CD4-positive, alpha-beta T cell treated with Interleukin-17A for 4 hours (primary cell): ENCODE measurements around the gene PICK1.
"Not testable (repeated sequence)": the region's sequence is repeated elsewhere in the genome, so short reads cannot be mapped to it uniquely, and the experiment has no call there.

Experiments
- DNase-seq: peaks from one replicate; pipeline ENCODE4 v3.0.0-alpha.2; 2020; ENCODE audit warnings: mixed read lengths

The PICK1 gene

GRCh38 chr22:38031491-38031890 is 25.7 kb upstream of the PICK1 start:
- DNase-seq: no peak

- DNase-seq: no peak
Observed at GRCh38 chr22:38032681-38033521, 24.3 kb upstream of the PICK1 start.

- DNase-seq: no peak
Observed at GRCh38 chr22:38033522-38034277, 23.5 kb upstream of the PICK1 start.

- DNase-seq: no peak
Observed at GRCh38 chr22:38034278-38034882, 22.8 kb upstream of the PICK1 start.

GRCh38 chr22:38034884-38035529 is 22.2 kb upstream of the PICK1 start:
- DNase-seq: no peak

- DNase-seq: no peak
Observed at GRCh38 chr22:38035530-38035885, 21.7 kb upstream of the PICK1 start.

GRCh38 chr22:38036392-38037062 is 20.7 kb upstream of the PICK1 start:
- no peak for DNase-seq

GRCh38 chr22:38037367-38038150 is 19.6 kb upstream of the PICK1 start:
- DNase-seq: not testable (repeated sequence)

GRCh38 chr22:38038426-38038825 is 18.8 kb upstream of the PICK1 start:
- no peak for DNase-seq

- no peak for DNase-seq
Observed at GRCh38 chr22:38038890-38039812, 18.1 kb upstream of the PICK1 start.

- no peak for DNase-seq
Observed at GRCh38 chr22:38040953-38041759, 16.0 kb upstream of the PICK1 start.

- DNase-seq: no peak
Observed at GRCh38 chr22:38041760-38042487, 15.3 kb upstream of the PICK1 start.

- no peak for DNase-seq
Observed at GRCh38 chr22:38042488-38042790, 14.8 kb upstream of the PICK1 start.

GRCh38 chr22:38043151-38044039 is 13.8 kb upstream of the PICK1 start:
- DNase-seq: no peak

GRCh38 chr22:38046070-38046748 is 11.0 kb upstream of the PICK1 start:
- DNase-seq: no peak

- DNase-seq: no peak
Observed at GRCh38 chr22:38049812-38050619, 7.2 kb upstream of the PICK1 start.

- no peak for DNase-seq
Observed at GRCh38 chr22:38050720-38051119, 6.5 kb upstream of the PICK1 start.
